Activated naive CD4-positive, alpha-beta T cell treated with anti-CD3 and anti-CD28 coated beads for 36 hours (primary cell): ENCODE data around the gene STAT5A. TPM values are rescaled to one million over a fixed set of nuclear protein-coding genes. Genes with fewer than 3 reads are reported as not detected.

Source experiments
- CTCF ChIA-PET: fragments of 350-600 bp; sonication (Branson Sonifier 250); formaldehyde crosslinking; loops from one replicate; lab custom pipeline; 2021; ENCODE audit warnings: antibody characterized with exemption; lab: Charles Lee
- DNase-seq: peaks from one replicate; pipeline ENCODE4 v3.0.0-alpha.2; 2020
- H3K27ac Mint-ChIP-seq: one replicate; pipeline ENCODE4 v1.8.0; 2021; ENCODE audit warnings: mild to moderate bottlenecking, mixed read lengths
- H3K27me3 Mint-ChIP-seq: one replicate; pipeline ENCODE4 v1.8.0; 2021; ENCODE audit warnings: low read depth, mixed read lengths
- H3K36me3 Mint-ChIP-seq: one replicate; pipeline ENCODE4 v1.8.0; 2021; ENCODE audit warnings: low read depth, mixed read lengths
- H3K4me1 Mint-ChIP-seq: one replicate; pipeline ENCODE4 v1.8.0; 2021; ENCODE audit warnings: low read depth, mixed read lengths
- H3K4me3 Mint-ChIP-seq: one replicate; pipeline ENCODE4 v1.8.0; 2021; ENCODE audit warnings: mild to moderate bottlenecking, moderate library complexity, mixed read lengths
- H3K9me3 Mint-ChIP-seq: one replicate; pipeline ENCODE4 v1.8.0; 2021; ENCODE audit warnings: mixed read lengths
- intact Hi-C: fragments of 100-400 bp; cut with micrococcal nuclease; formaldehyde crosslinking; loops from one replicate; pipeline ENCODE4 v1.15.1; 2023
- total RNA-seq, 2 experiments: library from RNA; stranded (reverse); gene quantifications; one replicate each; pipeline ENCODE4 v1.2.3, GENCODE V29; 2021

Gene STAT5A
- total RNA-seq, 2 experiments from 2014 or later, result 165 to 174 TPM

DNA sequence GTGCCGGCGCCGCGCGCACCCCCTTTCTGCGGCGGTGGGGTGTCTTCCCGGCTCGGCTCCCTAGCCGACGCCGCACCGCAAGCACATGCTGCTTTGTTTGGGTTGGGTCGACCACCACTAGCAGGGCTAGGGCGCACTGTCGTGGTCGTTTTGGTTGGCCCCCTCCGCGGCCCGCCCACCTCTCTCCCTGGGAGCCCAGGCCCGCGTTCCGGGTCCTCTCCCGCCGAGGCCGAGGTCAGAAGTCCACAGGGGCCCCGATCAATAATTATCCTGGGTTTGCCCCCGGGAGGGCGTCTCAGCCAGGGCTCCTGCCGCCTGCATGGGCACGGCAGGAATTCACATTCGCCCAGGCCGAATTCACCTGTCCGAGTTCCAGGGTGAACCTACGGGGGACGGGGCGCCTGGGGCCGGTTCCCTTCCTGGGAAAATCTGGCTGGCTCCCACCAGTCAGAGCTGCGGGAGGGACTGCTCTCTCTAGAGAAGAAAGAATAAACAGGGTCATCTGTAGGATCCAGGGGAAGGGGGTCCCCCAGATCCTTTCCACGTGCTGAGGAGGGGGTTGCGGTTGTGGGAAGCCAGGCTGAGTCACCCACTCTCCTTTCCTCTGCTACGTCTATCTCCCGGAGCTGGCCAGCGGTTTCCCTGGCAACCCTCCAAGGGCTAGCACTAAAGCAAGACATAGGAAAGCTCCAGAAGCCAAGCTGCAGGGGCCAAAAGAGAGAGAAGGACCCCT, 11.5 kb upstream of the STAT5A start:
- H3K36me3 Mint-ChIP-seq, result peaks cover 30% of the 10 kb centered on the region
- intact Hi-C loops, result loop anchor here (1.0 to 10.0 kb wide), 2 partner anchors 11 to 412 kb away; partner anchors contain the start of gene KLHL11
- DNase-seq, result peak; percentile 45
- H3K27me3 Mint-ChIP-seq, result no peaks in the 10 kb centered on the region
- H3K9me3 Mint-ChIP-seq, result no peaks in the 10 kb centered on the region
- H3K4me1 Mint-ChIP-seq, result peaks cover 32% of the 10 kb centered on the region
- CTCF ChIA-PET, result interaction anchor here (0.7 to 2.3 kb wide), 3 partner anchors 29 to 126 kb away, joined by 3 to 13 read pairs (median 4); no protein-coding TSS in a partner anchor
- peak overlapping the region; percentile 63 for H3K4me3 Mint-ChIP-seq
- H3K27ac Mint-ChIP-seq, result peak overlapping the region; percentile 78

DNA sequence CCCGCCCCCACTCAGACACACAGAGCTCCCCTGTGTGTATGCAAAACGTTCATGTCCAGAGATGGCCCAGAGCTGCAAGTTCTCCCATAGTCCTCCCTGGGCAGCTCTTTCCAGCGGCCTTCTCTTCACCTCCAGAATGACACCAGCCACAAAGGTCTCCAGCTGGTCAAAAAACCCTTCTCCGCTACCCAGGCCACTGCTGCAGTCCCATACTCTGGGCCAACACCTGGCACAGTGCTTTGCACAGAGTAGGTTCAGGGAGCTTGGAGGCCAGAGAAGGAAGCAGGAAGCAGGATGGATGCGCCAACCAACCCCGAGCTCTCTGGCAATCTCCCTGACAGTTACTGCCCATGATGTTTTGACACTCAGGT, 11.0 kb upstream of the STAT5A start:
- Mint-ChIP-seq H3K27ac (peak overlapping the region; percentile 78), H3K36me3 (peaks cover 30% of the 10 kb centered on the region), H3K27me3 (no peaks in the 10 kb centered on the region), H3K4me3 (peak overlapping the region; percentile 63), H3K4me1 (peaks cover 27% of the 10 kb centered on the region), H3K9me3 (no peaks in the 10 kb centered on the region)
- peak; percentile 3 for DNase-seq
- intact Hi-C loops, result loop anchor here (1.0 to 10.0 kb wide), 2 partner anchors 10 to 413 kb away; partner anchors contain the start of gene KLHL11
- CTCF ChIA-PET, result interaction anchor here (0.7 to 2.3 kb wide), 4 partner anchors 9 to 126 kb away, joined by 3 to 13 read pairs (median 4); no protein-coding TSS in a partner anchor

GRCh38 chr17:42279776-42280630, 8.3 kb upstream of the STAT5A start:
- CTCF ChIA-PET, result interaction anchor here (0.5 to 1.4 kb wide), 5 partner anchors 10 to 317 kb away, joined by 3 to 5 read pairs (median 3); no protein-coding TSS in a partner anchor
- Mint-ChIP-seq H3K27ac (no peak overlapping the region), H3K27me3 (no peaks in the 10 kb centered on the region), H3K36me3 (peaks cover 17% of the 10 kb centered on the region), H3K4me1 (peaks cover 38% of the 10 kb centered on the region), H3K4me3 (no peak overlapping the region), H3K9me3 (no peaks in the 10 kb centered on the region)
- intact Hi-C loops, result loop anchor here (10.0 kb wide), 1 partner anchor 415 kb away; the partner anchor contains the start of gene KLHL11
- peak; percentile 1 for DNase-seq

DNA sequence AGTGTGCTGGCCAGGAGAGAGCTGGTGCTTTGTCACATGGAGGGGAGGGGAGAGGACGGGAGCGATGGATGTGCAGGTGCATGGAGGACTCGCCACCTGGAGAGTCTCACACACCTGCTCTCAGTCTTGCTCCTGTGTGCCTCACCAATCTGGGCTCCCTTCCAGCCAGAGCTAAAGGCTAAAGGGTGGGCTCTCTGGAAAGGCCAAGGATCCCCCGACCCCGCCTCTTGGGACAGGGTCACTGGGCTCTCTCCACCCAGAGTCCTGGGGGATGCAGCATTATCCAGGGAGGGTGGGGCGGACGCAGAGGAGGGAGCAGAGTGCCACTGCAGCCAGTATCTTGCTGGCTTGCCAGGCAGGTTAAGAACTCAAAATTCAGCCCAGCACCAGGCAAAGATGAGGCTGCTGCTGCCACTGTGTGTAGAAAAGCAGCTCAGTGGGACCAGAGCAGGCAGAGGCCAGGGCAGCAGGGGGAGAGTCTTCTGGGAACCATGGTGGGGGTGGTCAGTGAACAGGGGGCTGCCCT, 6.7 kb upstream of the STAT5A start:
- H3K27me3 Mint-ChIP-seq, result no peaks in the 10 kb centered on the region
- intact Hi-C loops, result no loop called here
- peak; percentile 3 for DNase-seq
- no peak overlapping the region for H3K4me3 Mint-ChIP-seq
- no peaks in the 10 kb centered on the region for H3K9me3 Mint-ChIP-seq
- H3K36me3 Mint-ChIP-seq, result peaks cover 10% of the 10 kb centered on the region
- H3K27ac Mint-ChIP-seq, result peak overlapping the region; percentile 4
- CTCF ChIA-PET, result no interaction called here
- H3K4me1 Mint-ChIP-seq, result peaks cover 52% of the 10 kb centered on the region

- H3K9me3 Mint-ChIP-seq, result no peaks in the 10 kb centered on the region
- H3K36me3 Mint-ChIP-seq, result peaks cover 8% of the 10 kb centered on the region
- CTCF ChIA-PET, result no interaction called here
- H3K27me3 Mint-ChIP-seq, result no peaks in the 10 kb centered on the region
- DNase-seq, result peak; percentile 2
- H3K4me3 Mint-ChIP-seq, result no peak overlapping the region
- H3K27ac Mint-ChIP-seq, result peak overlapping the region; percentile 42
- H3K4me1 Mint-ChIP-seq, result peaks cover 52% of the 10 kb centered on the region
- intact Hi-C loops, result no loop called here
Observed at GRCh38 chr17:42282478-42283080, 5.7 kb upstream of the STAT5A start.

DNA sequence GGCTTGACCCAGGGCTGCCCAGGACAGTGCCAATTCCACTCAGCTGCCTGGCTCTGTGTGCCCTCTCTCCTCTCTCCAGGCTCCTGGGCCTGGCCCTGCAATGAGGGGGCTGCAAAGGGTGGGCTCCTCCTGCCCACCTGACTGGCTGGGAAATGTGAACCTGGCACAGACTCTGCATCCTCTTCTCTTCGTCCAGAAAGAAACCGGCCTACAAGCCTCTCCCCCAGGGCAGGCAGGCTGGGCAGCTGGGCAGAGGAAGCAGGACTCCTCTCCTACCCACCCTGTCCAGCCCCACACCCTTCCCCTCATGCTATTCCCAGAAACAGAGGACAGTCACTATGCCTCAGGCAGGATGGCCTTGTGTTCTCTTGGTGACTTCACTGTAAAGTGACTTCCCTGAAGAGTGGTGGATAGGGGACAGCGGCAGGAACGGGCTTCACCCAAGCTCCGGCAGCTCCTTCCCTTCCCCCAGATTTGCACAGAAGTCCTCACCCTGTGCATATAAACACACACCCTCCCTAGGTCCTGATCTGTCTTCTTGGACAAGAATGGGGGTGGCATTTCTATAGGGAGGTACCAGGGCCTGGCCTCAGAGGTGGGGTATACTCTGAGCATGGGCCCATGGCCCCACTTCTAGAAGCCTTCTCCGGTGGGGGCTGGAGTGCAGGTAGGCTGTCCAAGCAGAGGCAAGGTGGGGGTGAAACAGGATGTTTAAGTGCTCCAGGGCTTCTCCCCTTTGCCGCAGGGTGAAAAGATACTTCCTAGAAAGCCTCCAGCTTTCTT, 4.9 kb upstream of the STAT5A start:
- H3K27me3 Mint-ChIP-seq, result no peaks in the 10 kb centered on the region
- peak; percentile 3 for DNase-seq
- no peaks in the 10 kb centered on the region for H3K9me3 Mint-ChIP-seq
- CTCF ChIA-PET, result no interaction called here
- peaks cover 7% of the 10 kb centered on the region for H3K36me3 Mint-ChIP-seq
- H3K27ac Mint-ChIP-seq, result peak overlapping the region; percentile 42
- H3K4me1 Mint-ChIP-seq, result peaks cover 49% of the 10 kb centered on the region
- intact Hi-C loops, result no loop called here
- H3K4me3 Mint-ChIP-seq, result no peak overlapping the region

DNA sequence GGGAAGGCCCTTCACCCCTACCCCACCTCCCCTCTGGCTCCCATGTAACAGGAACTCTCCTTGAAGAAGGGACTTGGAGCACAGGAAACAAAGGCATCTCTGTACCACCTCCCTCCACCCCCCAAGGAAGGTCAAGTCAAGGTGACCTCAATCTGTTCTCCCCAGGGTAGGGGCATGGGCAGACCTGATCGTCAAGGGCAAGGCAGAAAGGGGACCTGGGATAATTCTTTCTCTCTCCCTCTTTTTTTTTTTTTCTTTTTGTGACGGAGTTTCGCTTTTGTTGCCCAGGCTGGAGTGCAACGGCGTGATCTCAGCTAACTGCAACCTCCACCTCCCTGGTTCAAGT, 4.3 kb upstream of the STAT5A start:
- CTCF ChIA-PET, result interaction anchor here (1.1 kb wide), 1 partner anchor 62 kb away, joined by 3 read pairs; no protein-coding TSS in a partner anchor
- DNase-seq, result no peak
- H3K27ac Mint-ChIP-seq, result no peak overlapping the region
- H3K4me1 Mint-ChIP-seq, result peaks cover 49% of the 10 kb centered on the region
- no peaks in the 10 kb centered on the region for H3K27me3 Mint-ChIP-seq
- no peak overlapping the region for H3K4me3 Mint-ChIP-seq
- H3K9me3 Mint-ChIP-seq, result no peaks in the 10 kb centered on the region
- peaks cover 9% of the 10 kb centered on the region for H3K36me3 Mint-ChIP-seq
- intact Hi-C loops, result no loop called here

DNA sequence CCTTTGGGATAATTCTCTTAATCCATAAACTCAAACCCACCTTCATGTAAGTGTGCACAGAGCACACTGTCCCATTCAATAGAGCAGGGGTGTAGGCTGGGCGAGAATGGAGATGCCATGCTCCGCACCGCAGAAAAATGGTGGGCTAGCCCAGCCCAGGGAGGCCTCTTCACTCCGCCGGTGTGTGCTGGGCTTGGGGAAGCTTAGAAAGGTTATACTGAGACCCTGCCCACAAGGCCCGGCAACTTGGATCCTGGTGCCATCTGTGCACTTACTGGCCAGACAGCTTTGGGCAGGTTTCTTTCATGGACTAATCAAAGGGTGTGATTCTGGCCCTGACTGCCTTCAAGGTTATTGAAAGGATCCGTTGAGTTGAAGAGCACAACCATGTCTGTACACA, 3.7 kb upstream of the STAT5A start:
- intact Hi-C loops, result no loop called here
- peaks cover 15% of the 10 kb centered on the region for H3K36me3 Mint-ChIP-seq
- no peak overlapping the region for H3K4me3 Mint-ChIP-seq
- CTCF ChIA-PET, result interaction anchor here (0.6 to 1.1 kb wide), 2 partner anchors 62 to 106 kb away, joined by 3 read pairs; no protein-coding TSS in a partner anchor
- H3K9me3 Mint-ChIP-seq, result no peaks in the 10 kb centered on the region
- peaks cover 51% of the 10 kb centered on the region for H3K4me1 Mint-ChIP-seq
- DNase-seq, result peak; percentile 3
- no peaks in the 10 kb centered on the region for H3K27me3 Mint-ChIP-seq
- H3K27ac Mint-ChIP-seq, result no peak overlapping the region

DNA sequence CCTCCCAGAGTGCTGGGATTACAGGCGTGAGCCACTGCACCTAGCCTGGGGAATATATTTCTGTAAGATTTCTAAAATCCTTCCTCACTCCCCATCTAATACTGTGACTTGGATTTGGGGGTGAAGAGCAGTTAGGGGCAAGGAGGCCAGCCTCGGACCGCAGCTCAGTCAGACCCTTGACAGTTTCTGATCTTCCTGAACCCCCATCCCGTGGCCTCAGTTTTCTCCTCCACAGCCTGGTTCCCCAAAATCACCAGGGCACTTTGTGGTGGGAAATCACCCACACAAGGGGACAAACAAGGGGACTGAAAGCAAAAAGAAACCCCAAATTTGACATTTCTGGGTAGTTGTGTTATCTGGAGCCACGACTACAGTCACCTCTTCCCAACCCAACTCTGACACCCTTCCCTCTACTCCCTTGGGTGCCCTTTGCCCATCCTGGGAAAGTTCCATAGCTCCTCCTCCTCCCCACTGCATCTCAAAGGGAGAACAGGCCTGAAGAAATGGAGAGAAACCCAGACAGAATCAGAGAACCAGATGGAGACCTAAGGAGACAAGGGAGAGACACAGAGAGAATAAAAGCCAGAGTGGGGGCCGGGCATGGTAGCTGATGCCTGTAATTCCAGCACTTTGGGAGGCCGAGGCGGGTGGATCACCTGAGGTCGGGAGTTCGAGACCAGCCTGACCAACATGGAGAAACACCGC, 2.8 kb upstream of the STAT5A start:
- CTCF ChIA-PET, result interaction anchor here (0.6 to 2.1 kb wide), 3 partner anchors 25 to 63 kb away, joined by 3 to 19 read pairs (median 4); no protein-coding TSS in a partner anchor
- H3K27me3 Mint-ChIP-seq, result no peaks in the 10 kb centered on the region
- H3K27ac Mint-ChIP-seq, result peak overlapping the region; percentile 95
- no peaks in the 10 kb centered on the region for H3K9me3 Mint-ChIP-seq
- peaks cover 60% of the 10 kb centered on the region for H3K4me1 Mint-ChIP-seq
- peak overlapping the region; percentile 31 for H3K4me3 Mint-ChIP-seq
- intact Hi-C loops, result loop anchor here (5.0 kb wide), 1 partner anchor 103 kb away; the partner anchor contains the start of gene KCNH4
- H3K36me3 Mint-ChIP-seq, result peaks cover 24% of the 10 kb centered on the region
- peak; percentile 3 for DNase-seq

DNA sequence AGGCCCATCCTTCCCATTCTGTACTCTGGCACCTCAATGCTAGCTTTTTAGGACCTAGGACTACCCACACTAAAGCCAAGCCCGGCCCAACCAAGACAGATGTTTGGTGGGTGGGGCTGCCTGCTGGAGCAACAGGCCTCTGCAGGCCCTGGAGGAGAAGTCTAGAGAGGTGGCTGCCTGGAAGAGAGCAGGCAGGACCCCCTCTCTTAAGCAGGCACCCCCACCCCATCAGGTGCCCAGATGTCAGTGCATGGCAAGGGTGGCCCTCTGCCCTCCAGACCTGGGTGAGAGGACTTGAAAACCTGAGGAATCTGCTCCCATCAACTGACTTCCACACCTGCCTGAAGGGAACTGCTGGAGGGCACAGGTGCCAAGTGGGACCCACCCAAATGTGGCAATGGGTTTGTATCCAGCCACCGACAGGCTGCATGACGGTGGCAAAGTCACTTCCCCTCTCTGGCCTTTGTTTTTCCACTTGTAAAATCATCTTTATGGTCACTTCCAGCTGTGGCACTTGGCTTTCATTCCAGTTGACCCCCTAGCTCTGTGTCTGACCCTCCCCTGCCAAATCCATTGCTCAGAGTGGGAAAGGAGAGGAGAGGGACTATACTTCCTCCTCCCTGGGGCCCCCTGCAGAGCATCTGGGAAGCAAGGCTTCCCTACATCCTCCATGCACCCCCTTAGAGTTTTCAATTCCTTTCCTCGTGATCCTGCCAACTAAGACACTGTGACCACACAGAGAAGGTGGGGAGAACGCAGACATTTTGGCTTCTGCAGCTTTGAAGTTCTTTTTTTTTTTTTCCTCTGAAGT, 1.7 kb upstream of the STAT5A start:
- no peaks in the 10 kb centered on the region for H3K27me3 Mint-ChIP-seq
- H3K4me1 Mint-ChIP-seq, result peaks cover 71% of the 10 kb centered on the region
- CTCF ChIA-PET, result interaction anchor here (0.6 to 2.1 kb wide), 5 partner anchors 9 to 97 kb away, joined by 3 to 19 read pairs (median 3); no protein-coding TSS in a partner anchor
- intact Hi-C loops, result loop anchor here (1.0 to 5.0 kb wide), 4 partner anchors 9 to 104 kb away; partner anchors contain the start of gene KCNH4
- H3K4me3 Mint-ChIP-seq, result peak overlapping the region; percentile 86
- DNase-seq, result peak; percentile 32
- no peaks in the 10 kb centered on the region for H3K9me3 Mint-ChIP-seq
- peak overlapping the region; percentile 95 for H3K27ac Mint-ChIP-seq
- H3K36me3 Mint-ChIP-seq, result peaks cover 32% of the 10 kb centered on the region
